HepG2 (cell line): ENCODE results near the gene RASSF7. TPM values are rescaled to one million over a fixed set of nuclear protein-coding genes. Genes with fewer than 3 reads are reported as not detected.

Experiments
- ASH2L ChIP-seq: fragments of 300-600, 200-600 bp; sonication (generic); IDR thresholded peaks from 2 replicates; pipeline ENCODE4 v1.7.0; 2017; ENCODE audit warnings: low read depth, mild to moderate bottlenecking, moderate library complexity, mixed read lengths, low read length; ENCODE audit not compliant: insufficient read length
- HIVEP1 ChIP-seq: sonication (generic); formaldehyde crosslinking; IDR thresholded peaks from 2 replicates; pipeline ENCODE4 v1.4.0; 2020; ENCODE audit warnings: mild to moderate bottlenecking, missing genetic modification reagents
- HNRNPLL ChIP-seq: fragments of 200-400 bp; formaldehyde crosslinking; IDR thresholded peaks from 2 replicates; pipeline ENCODE4 v1.6.1; 2017; ENCODE audit warnings: mild to moderate bottlenecking, low read depth, low read length; ENCODE audit not compliant: poor library complexity, severe bottlenecking
- LBX2 ChIP-seq: sonication (generic); formaldehyde crosslinking; IDR thresholded peaks from 2 replicates; pipeline ENCODE4 v1.5.0; 2020; ENCODE audit warnings: missing genetic modification reagents, mild to moderate bottlenecking, borderline replicate concordance
- MBNL3 ChIP-seq: fragments of 250-450 bp; sonication (Bioruptor Pico); conservative IDR thresholded peaks from 2 replicates; pipeline ENCODE4 v1.8.0; 2022; ENCODE audit warnings: mild to moderate bottlenecking, inconsistent platforms
- MIER2 ChIP-seq: IDR thresholded peaks from 2 replicates; pipeline ENCODE4 v1.6.1; 2016; ENCODE audit warnings: missing biosample characterization, missing genetic modification reagents
- PAXIP1 ChIP-seq: sonication (generic); formaldehyde crosslinking; conservative IDR thresholded peaks from 2 replicates; pipeline ENCODE4 v1.4.0; 2020; ENCODE audit warnings: mild to moderate bottlenecking, missing genetic modification reagents, moderate library complexity
- POLR2G ChIP-seq: fragments of 200-400 bp; formaldehyde crosslinking; IDR thresholded peaks from 2 replicates; pipeline ENCODE4 v1.6.1; 2018; ENCODE audit warnings: mild to moderate bottlenecking, low read depth, low read length, moderate library complexity
- SALL2 ChIP-seq: sonication (generic); formaldehyde crosslinking; IDR thresholded peaks from 2 replicates; pipeline ENCODE4 v1.8.1; 2023; ENCODE audit warnings: mild to moderate bottlenecking, missing genetic modification reagents, inconsistent platforms
- SKI ChIP-seq: fragments of 450-650 bp; IDR thresholded peaks from one replicate; pipeline ENCODE4 v1.6.1; 2018; ENCODE audit warnings: mild to moderate bottlenecking; ENCODE audit not compliant: partially characterized antibody
- SOX6 ChIP-seq, 2 experiments: fragments of 450-650 bp in 1 of 2; sonication (generic) in 1 of 2; formaldehyde crosslinking in 1 of 2; IDR thresholded peaks; 2 replicates each; pipeline versions ENCODE4 v1.4.0 to v1.6.1; 2017 to 2020; ENCODE audit warnings: antibody characterized with exemption in 1 of 2, mild to moderate bottlenecking in 1 of 2, missing genetic modification reagents in 1 of 2
- ZBTB37 ChIP-seq: sonication (generic); formaldehyde crosslinking; IDR thresholded peaks from 2 replicates; pipeline ENCODE4 v1.4.0; 2020; ENCODE audit warnings: mild to moderate bottlenecking, missing genetic modification reagents
- ZBTB4 ChIP-seq: sonication (generic); formaldehyde crosslinking; IDR thresholded peaks from 2 replicates; pipeline ENCODE4 v1.4.0; 2020; ENCODE audit warnings: missing genetic modification reagents, mild to moderate bottlenecking, borderline replicate concordance
- ZFP37 ChIP-seq: sonication (generic); formaldehyde crosslinking; IDR thresholded peaks from 2 replicates; pipeline ENCODE4 v1.4.0; 2020; ENCODE audit warnings: missing genetic modification reagents, borderline replicate concordance
- polyA plus RNA-seq, 8 experiments: library from polyadenylated mRNA; depleted of rRNA in 3 of 8; stranded (reverse) in 7 of 8; unstranded in 1 of 8; fragments of >200 nt; fragmentation: Illumina TruSeq in 4 of 8; extraction: Trizol in 4 of 8; gene quantifications; 2 replicates each; pipeline versions ENCODE4 v1.2.1 to v1.2.3, GENCODE V29; 2011 to 2016; ENCODE audit warnings: low read depth in 4 of 8, missing spikeins in 1 of 8, mixed read lengths in 1 of 8; ENCODE audit not compliant: insufficient read depth in 1 of 8
- total RNA-seq, 5 experiments: library from RNA; depleted of rRNA; stranded (reverse); fragments of >200 nt; fragmentation: Illumina TruSeq; extraction: Trizol; gene quantifications; 2 replicates each; pipeline ENCODE4 v1.2.3, GENCODE V29; 2016; ENCODE audit warnings: low read depth in 1 of 5

RASSF7 gene
- total and polyA plus RNA-seq, 2 of the 13 experiments (the other 11 are each of a cell fraction or from before 2014, with no cell fraction given) = 20.2 to 28.6 TPM

GRCh38 chr11:518463-519202 lies 42.1 kb upstream of the RASSF7 start (continued):
- peak; percentile 32 for TF ChIP-seq PAXIP1 (CRISPR knock-in tag)
- TF ChIP-seq SALL2 (CRISPR knock-in tag) = peak; percentile 33; the same call in 1 of the 2 replicates
- TF ChIP-seq HIVEP1 = peak; percentile 47; the same call in 1 of the 2 replicates
- peak; percentile 93 for TF ChIP-seq HNRNPLL
- no peak; the same call in 1 of the 2 replicates for TF ChIP-seq ZBTB4 (CRISPR knock-in tag)
- TF ChIP-seq LBX2 (CRISPR knock-in tag) = no peak
- TF ChIP-seq MBNL3 (CRISPR knock-in tag) = no peak
- no peak for TF ChIP-seq ASH2L
- no peak for TF ChIP-seq MIER2 (CRISPR knock-in tag)
- TF ChIP-seq POLR2G = peak; percentile 63; the same call in 1 of the 2 replicates
- no peak for TF ChIP-seq SOX6 (IDR thresholded peaks at IDR 0.05)
- TF ChIP-seq SOX6 (CRISPR knock-in tag; IDR thresholded peaks at IDR 0.05) = peak; percentile 50
- TF ChIP-seq SKI = peak; percentile 88
- no peak for TF ChIP-seq ZFP37 (CRISPR knock-in tag)
- TF ChIP-seq ZBTB37 = no peak
